Activated CD4-positive, alpha-beta T cell treated with anti-CD3 and anti-CD28 coated beads for 36 hours (primary cell): Measurements from ENCODE around the gene CHST11. TPM values are rescaled to one million over a fixed set of nuclear protein-coding genes. Genes with fewer than 3 reads are reported as not detected.

Experiments
- ATAC-seq: fragments of 200-7000 bp; cut with Tn5 transposase; one replicate; pipeline ENCODE4 v1.10.0; 2021; ENCODE audit warnings: mild to moderate bottlenecking, moderate library complexity
- CTCF ChIA-PET: fragments of 350-600 bp; sonication (Branson Sonifier 250); formaldehyde crosslinking; loops from one replicate; lab custom pipeline; 2021; ENCODE audit warnings: antibody characterized with exemption; lab: Charles Lee
- POLR2A ChIA-PET: fragments of 350-600 bp; sonication (Branson Sonifier 250); formaldehyde crosslinking; loops from one replicate; lab custom pipeline; 2021; ENCODE audit warnings: antibody characterized with exemption, inconsistent platforms; lab: Charles Lee
- DNase-seq: peaks from one replicate; pipeline ENCODE4 v3.0.0-alpha.2; 2020
- H3K27ac Mint-ChIP-seq: one replicate; pipeline ENCODE4 v1.8.0; 2021; ENCODE audit warnings: mixed read lengths
- H3K27me3 Mint-ChIP-seq: one replicate; pipeline ENCODE4 v1.8.0; 2021; ENCODE audit warnings: mixed read lengths
- H3K36me3 Mint-ChIP-seq: one replicate; pipeline ENCODE4 v1.8.0; 2021; ENCODE audit warnings: low read depth, mixed read lengths
- H3K4me1 Mint-ChIP-seq: one replicate; pipeline ENCODE4 v1.8.0; 2021; ENCODE audit warnings: mixed read lengths
- H3K4me3 Mint-ChIP-seq: one replicate; pipeline ENCODE4 v1.8.0; 2021; ENCODE audit warnings: mild to moderate bottlenecking, moderate library complexity, mixed read lengths
- H3K9me3 Mint-ChIP-seq: one replicate; pipeline ENCODE4 v1.8.0; 2021; ENCODE audit warnings: low read depth, mixed read lengths
- intact Hi-C, 2 experiments: fragments of 100-400 bp; cut with DNase I in 1 of 2; cut with micrococcal nuclease in 1 of 2; formaldehyde crosslinking; loops; one replicate each; pipeline versions ENCODE4 v1.14.2 to v1.15.1; 2022 to 2024; cut with DNase I, micrococcal nuclease
- total RNA-seq, 2 experiments: library from RNA; stranded (reverse); gene quantifications; one replicate each; pipeline ENCODE4 v1.2.3, GENCODE V29; 2021

CHST11 gene
- total RNA-seq, 2 experiments from 2014 or later, result 33.3 to 33.6 TPM

- Mint-ChIP-seq H3K4me3 (no peak overlapping the region), H3K4me1 (peaks cover 30% of the 10 kb centered on the region), H3K27ac (no peak overlapping the region), H3K36me3 (peaks cover 9% of the 10 kb centered on the region), H3K27me3 (no peaks in the 10 kb centered on the region), H3K9me3 (no peaks in the 10 kb centered on the region)
- intact Hi-C loops, result no loop called here
- POLR2A ChIA-PET, result no interaction called here
- CTCF ChIA-PET, result no interaction called here
- no peak for DNase-seq
- ATAC-seq, result no peak
These were observed 295.3 kb downstream of the CHST11 start for GRCh38 chr12:104752016-104752415.

GRCh38 chr12:104752881-104753280, 296.1 kb downstream of the CHST11 start:
- no peaks in the 10 kb centered on the region for H3K9me3 Mint-ChIP-seq
- POLR2A ChIA-PET, result no interaction called here
- peaks cover 22% of the 10 kb centered on the region for H3K4me1 Mint-ChIP-seq
- CTCF ChIA-PET, result interaction anchor here (1.1 kb wide), 1 partner anchor 9 kb away, joined by 4 read pairs; no protein-coding TSS in a partner anchor
- DNase-seq (no peak), ATAC-seq (no peak)
- H3K36me3 Mint-ChIP-seq, result peaks cover 15% of the 10 kb centered on the region
- H3K27me3 Mint-ChIP-seq, result no peaks in the 10 kb centered on the region
- no peak overlapping the region for H3K4me3 Mint-ChIP-seq
- intact Hi-C loops, result no loop called here
- H3K27ac Mint-ChIP-seq, result no peak overlapping the region

- CTCF ChIA-PET, result interaction anchor here (0.7 to 1.0 kb wide), 4 partner anchors 9 to 1004 kb away, joined by 3 to 5 read pairs (median 3); no protein-coding TSS in a partner anchor
- intact Hi-C loops, result no loop called here
- Mint-ChIP-seq H3K4me3 (no peak overlapping the region), H3K27ac (no peak overlapping the region), H3K27me3 (no peaks in the 10 kb centered on the region), H3K36me3 (peaks cover 15% of the 10 kb centered on the region), H3K9me3 (no peaks in the 10 kb centered on the region), H3K4me1 (peaks cover 2% of the 10 kb centered on the region)
- ATAC-seq (no peak), DNase-seq (no peak)
- POLR2A ChIA-PET, result interaction anchor here (0.6 kb wide), 1 partner anchor 9 kb away, joined by 5 read pairs; no protein-coding TSS in a partner anchor
These were observed 300.2 kb downstream of the CHST11 start for GRCh38 chr12:104756901-104757300.

GRCh38 chr12:104758771-104759170, 302.0 kb downstream of the CHST11 start:
- no peak overlapping the region for H3K4me3 Mint-ChIP-seq
- ChIA-PET POLR2A (no interaction called here), CTCF (interaction anchor here (1.2 kb wide), 1 partner anchor 31 kb away, joined by 3 read pairs; no protein-coding TSS in a partner anchor)
- DNase-seq (no peak), ATAC-seq (no peak)
- H3K4me1 Mint-ChIP-seq, result peaks cover 11% of the 10 kb centered on the region
- intact Hi-C loops, result no loop called here
- H3K36me3 Mint-ChIP-seq, result peaks cover 15% of the 10 kb centered on the region
- no peak overlapping the region for H3K27ac Mint-ChIP-seq
- H3K9me3 Mint-ChIP-seq, result no peaks in the 10 kb centered on the region
- no peaks in the 10 kb centered on the region for H3K27me3 Mint-ChIP-seq

GRCh38 chr12:104761091-104761490, 304.3 kb downstream of the CHST11 start:
- intact Hi-C loops, result no loop called here
- Mint-ChIP-seq H3K36me3 (peaks cover 13% of the 10 kb centered on the region), H3K27me3 (no peaks in the 10 kb centered on the region), H3K4me3 (no peak overlapping the region), H3K27ac (no peak overlapping the region), H3K9me3 (no peaks in the 10 kb centered on the region), H3K4me1 (peaks cover 30% of the 10 kb centered on the region)
- no peak for ATAC-seq
- ChIA-PET POLR2A (no interaction called here), CTCF (interaction anchor here (0.6 to 2.1 kb wide), 4 partner anchors 8 to 393 kb away, joined by 4 to 5 read pairs (median 4); no protein-coding TSS in a partner anchor)
- DNase-seq, result no peak

- CTCF ChIA-PET, result interaction anchor here (1.0 to 2.1 kb wide), 3 partner anchors 8 to 14 kb away, joined by 4 to 5 read pairs (median 4); no protein-coding TSS in a partner anchor
- POLR2A ChIA-PET, result no interaction called here
- intact Hi-C loops, result no loop called here
- Mint-ChIP-seq H3K36me3 (peaks cover 8% of the 10 kb centered on the region), H3K27ac (no peak overlapping the region), H3K27me3 (no peaks in the 10 kb centered on the region), H3K9me3 (no peaks in the 10 kb centered on the region), H3K4me1 (peaks cover 30% of the 10 kb centered on the region), H3K4me3 (no peak overlapping the region)
- DNase-seq, result no peak
- ATAC-seq, result no peak
These were observed 304.9 kb downstream of the CHST11 start for GRCh38 chr12:104761611-104762010.

GRCh38 chr12:104763168-104763805, 306.5 kb downstream of the CHST11 start:
- Mint-ChIP-seq H3K4me3 (no peak overlapping the region), H3K36me3 (no peaks in the 10 kb centered on the region), H3K4me1 (peaks cover 30% of the 10 kb centered on the region), H3K27me3 (no peaks in the 10 kb centered on the region), H3K9me3 (no peaks in the 10 kb centered on the region), H3K27ac (peak overlapping the region; percentile 40)
- intact Hi-C loops, result no loop called here
- peak; percentile 42 for DNase-seq
- POLR2A ChIA-PET, result no interaction called here
- CTCF ChIA-PET, result interaction anchor here (0.7 to 1.5 kb wide), 5 partner anchors 9 to 381 kb away, joined by 3 to 5 read pairs (median 3); no protein-coding TSS in a partner anchor
- peak; percentile 82 for ATAC-seq

- H3K36me3 Mint-ChIP-seq, result no peaks in the 10 kb centered on the region
- H3K9me3 Mint-ChIP-seq, result no peaks in the 10 kb centered on the region
- H3K27ac Mint-ChIP-seq, result no peak overlapping the region
- no peaks in the 10 kb centered on the region for H3K27me3 Mint-ChIP-seq
- no peak overlapping the region for H3K4me3 Mint-ChIP-seq
- ChIA-PET CTCF (interaction anchor here (0.6 to 1.5 kb wide), 6 partner anchors 9 to 512 kb away, joined by 3 to 5 read pairs (median 3); no protein-coding TSS in a partner anchor), POLR2A (interaction anchor here (0.6 to 0.9 kb wide), 2 partner anchors 69 to 293 kb away, joined by 4 read pairs; no protein-coding TSS in a partner anchor)
- peaks cover 30% of the 10 kb centered on the region for H3K4me1 Mint-ChIP-seq
- DNase-seq (peak; percentile 20), ATAC-seq (peak; percentile 51)
- intact Hi-C loops, result no loop called here
These were observed 307.7 kb downstream of the CHST11 start for GRCh38 chr12:104764225-104765091.

GRCh38 chr12:104767261-104767660, 310.5 kb downstream of the CHST11 start:
- Mint-ChIP-seq H3K27ac (no peak overlapping the region), H3K4me3 (no peak overlapping the region), H3K4me1 (peaks cover 28% of the 10 kb centered on the region), H3K36me3 (no peaks in the 10 kb centered on the region), H3K27me3 (no peaks in the 10 kb centered on the region), H3K9me3 (no peaks in the 10 kb centered on the region)
- no peak for DNase-seq
- POLR2A ChIA-PET, result no interaction called here
- no peak for ATAC-seq
- CTCF ChIA-PET, result interaction anchor here (1.9 kb wide), 1 partner anchor 23 kb away, joined by 4 read pairs; no protein-coding TSS in a partner anchor
- intact Hi-C loops, result no loop called here

- no peaks in the 10 kb centered on the region for H3K27me3 Mint-ChIP-seq
- ChIA-PET CTCF (interaction anchor here (0.6 to 1.6 kb wide), 2 partner anchors 17 to 387 kb away, joined by 3 to 10 read pairs; no protein-coding TSS in a partner anchor), POLR2A (no interaction called here)
- H3K9me3 Mint-ChIP-seq, result peaks cover 6% of the 10 kb centered on the region
- no peak overlapping the region for H3K27ac Mint-ChIP-seq
- H3K4me3 Mint-ChIP-seq, result no peak overlapping the region
- no peak for DNase-seq
- peaks cover 25% of the 10 kb centered on the region for H3K4me1 Mint-ChIP-seq
- H3K36me3 Mint-ChIP-seq, result no peaks in the 10 kb centered on the region
- no peak for ATAC-seq
- intact Hi-C loops, result no loop called here
These were observed 311.3 kb downstream of the CHST11 start for GRCh38 chr12:104768033-104768432.

- Mint-ChIP-seq H3K4me3 (no peak overlapping the region), H3K27ac (no peak overlapping the region), H3K36me3 (no peaks in the 10 kb centered on the region), H3K27me3 (no peaks in the 10 kb centered on the region), H3K9me3 (peaks cover 16% of the 10 kb centered on the region), H3K4me1 (peaks cover 16% of the 10 kb centered on the region)
- ATAC-seq (no peak), DNase-seq (no peak)
- ChIA-PET CTCF (interaction anchor here (0.5 to 1.6 kb wide), 5 partner anchors 12 to 905 kb away, joined by 3 to 10 read pairs (median 3); no protein-coding TSS in a partner anchor), POLR2A (interaction anchor here (0.7 kb wide), 1 partner anchor 111 kb away, joined by 3 read pairs; no protein-coding TSS in a partner anchor)
- intact Hi-C loops, result no loop called here
These were observed 312.4 kb downstream of the CHST11 start for GRCh38 chr12:104769144-104769561.
